Tibial artery (tissue), 4 donors: Measurements from ENCODE around the gene CD80.
"Not testable (repeated sequence)": the region's sequence is repeated elsewhere in the genome, so short reads cannot be mapped to it uniquely, and the experiment has no call there.

Experiments
- DNase-seq, 2 donors: peaks; one replicate each; pipeline ENCODE4 v3.0.0-alpha.2; 2019
- H3K27ac ChIP-seq, 2 donors: fragments of 200-600 bp; sonication (generic) in 1 of 2; 1 replicate in 1 of 2; 2 replicates in 1 of 2; pipeline ENCODE4 v1.5.1; 2018 to 2019; ENCODE audit warnings: mild to moderate bottlenecking in 1 of 2
- H3K27me3 ChIP-seq, 2 donors: fragments of 200-600 bp; sonication (generic) in 1 of 2; one replicate each; pipeline versions ENCODE4 v1.5.1 to v1.6.0; 2016 to 2019
- H3K36me3 ChIP-seq, 3 donors: fragments of 200-600 bp; sonication (generic) in 2 of 3; one replicate each; pipeline ENCODE4 v1.5.1; 2016 to 2019; ENCODE audit warnings: mild to moderate bottlenecking in 2 of 3
- H3K4me1 ChIP-seq, 4 donors: fragments of 200-600 bp; sonication (generic) in 2 of 4; 1 replicate in 3 of 4; 2 replicates in 1 of 4; pipeline ENCODE4 v1.5.1; 2016 to 2019
- H3K4me3 ChIP-seq, 2 donors: fragments of 200-600 bp; sonication (generic) in 1 of 2; 1 replicate in 1 of 2; 2 replicates in 1 of 2; pipeline ENCODE4 v1.5.1; 2018 to 2019; ENCODE audit warnings: mild to moderate bottlenecking in 2 of 2
- H3K9me3 ChIP-seq, 3 donors: fragments of 200-600 bp; sonication (generic) in 1 of 3; one replicate each; pipeline ENCODE4 v1.5.1; 2016 to 2019
- CTCF ChIP-seq, 2 experiments: fragments of 200-600 bp in 1 of 2; fragments of 450-650 bp in 1 of 2; IDR thresholded peaks; one replicate each; pipeline ENCODE4 v1.5.1; 2017 to 2019; ENCODE audit warnings: antibody characterized with exemption in 2 of 2, mild to moderate bottlenecking in 1 of 2, moderate library complexity in 1 of 2
- intact Hi-C: fragments of 100-400 bp; cut with DNase I; formaldehyde crosslinking; loops from one replicate; pipeline ENCODE4 v1.15.0; 2023; ENCODE audit warnings: low total_unique reads

Gene CD80

DNA sequence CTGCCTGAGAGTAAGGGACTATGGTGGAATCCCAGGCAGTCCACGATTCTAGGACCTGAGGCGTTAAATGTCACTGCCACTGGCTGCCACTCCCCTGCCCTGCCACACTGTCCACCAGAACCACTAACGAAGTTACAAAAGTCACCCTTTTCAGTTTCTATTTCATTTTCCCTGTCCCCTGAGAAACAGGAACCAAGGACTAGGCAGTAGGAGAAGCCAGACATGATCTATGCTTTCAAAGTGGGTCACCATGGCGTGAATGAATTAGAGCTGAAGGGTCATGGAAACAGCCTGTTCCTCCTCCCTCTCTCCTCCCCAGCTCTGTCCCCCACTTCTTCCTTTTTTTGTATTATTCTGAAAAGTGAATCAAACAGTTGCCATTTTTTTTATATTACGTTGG is 10.8 kb upstream of the CD80 start:
- TF ChIP-seq CTCF (IDR thresholded peaks at IDR 0.05) = no peak
- H3K36me3 ChIP-seq = no peaks in the 10 kb centered on the region
- no peak overlapping the region for H3K27ac ChIP-seq
- no peak for DNase-seq
- intact Hi-C loops = loop anchor here (10.0 kb wide), 1 partner anchor 65 kb away; no protein-coding TSS in a partner anchor
- peaks cover 0 to 2% (median 0%) of the 10 kb centered on the region in 4 donors for H3K4me1 ChIP-seq
- no peak overlapping the region for H3K4me3 ChIP-seq
- no peaks in the 10 kb centered on the region for H3K9me3 ChIP-seq
- H3K27me3 ChIP-seq = peaks cover 0 to 5% of the 10 kb centered on the region in 2 donors

- H3K27ac ChIP-seq = no peak overlapping the region
- H3K9me3 ChIP-seq = no peaks in the 10 kb centered on the region
- peaks cover 0 to 5% of the 10 kb centered on the region in 2 donors for H3K27me3 ChIP-seq
- peaks cover 0 to 2% (median 0%) of the 10 kb centered on the region in 4 donors for H3K4me1 ChIP-seq
- H3K36me3 ChIP-seq = no peaks in the 10 kb centered on the region
- no peak for TF ChIP-seq CTCF (IDR thresholded peaks at IDR 0.05)
- no peak overlapping the region for H3K4me3 ChIP-seq
- no peak for DNase-seq
- intact Hi-C loops = no loop called here
Observed at GRCh38 chr3:119569156-119569555, 9.7 kb upstream of the CD80 start.

GRCh38 chr3:119563334-119563733 is 3.9 kb upstream of the CD80 start:
- H3K36me3 ChIP-seq, DNase-seq, H3K4me1 ChIP-seq, H3K4me3 ChIP-seq, H3K27me3 ChIP-seq, H3K9me3 ChIP-seq, H3K27ac ChIP-seq, intact Hi-C loops: not testable (repeated sequence)

DNA sequence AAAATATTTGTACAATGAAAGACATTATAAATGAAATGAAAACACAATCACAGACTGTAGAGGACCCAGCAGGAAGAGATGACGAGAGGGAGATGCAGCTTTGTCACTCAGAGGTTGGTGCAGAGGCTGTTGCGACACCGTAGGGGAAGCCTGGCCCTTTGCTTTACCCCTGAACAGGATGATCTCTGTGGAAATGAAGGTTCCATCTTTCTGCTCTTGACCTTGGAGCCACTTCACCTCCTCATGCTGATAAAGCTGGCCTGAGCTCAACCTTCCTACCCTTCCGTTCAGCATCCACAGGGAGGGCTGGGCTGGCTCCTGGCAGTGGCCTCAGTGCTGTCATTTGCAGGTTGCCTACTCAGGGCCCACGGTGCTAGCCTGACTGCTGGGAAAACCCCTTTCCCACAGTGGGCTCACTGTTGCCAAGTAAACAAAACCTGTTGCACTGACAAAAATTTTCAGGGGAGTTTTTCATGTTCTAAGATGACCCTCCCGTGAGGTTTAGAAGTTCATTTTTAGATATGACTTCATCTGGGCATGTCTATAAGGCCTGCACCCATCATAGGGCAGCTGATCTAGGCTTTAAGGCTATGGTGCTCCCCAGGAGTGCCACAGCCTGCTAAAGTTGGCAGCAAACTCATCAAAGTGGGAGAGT is 3.0 kb upstream of the CD80 start:
- DNase-seq = no peak
- Histone ChIP-seq H3K36me3 (no peaks in the 10 kb centered on the region), H3K27ac (no peak overlapping the region), H3K27me3 (no peaks in the 10 kb centered on the region), H3K9me3 (no peaks in the 10 kb centered on the region), H3K4me1 (no peaks in the 10 kb centered on the region), H3K4me3 (no peak overlapping the region)
- intact Hi-C loops = no loop called here
- TF ChIP-seq CTCF (IDR thresholded peaks at IDR 0.05) = no peak

- DNase-seq = no peak
- H3K27ac ChIP-seq = no peak overlapping the region
Observed at GRCh38 chr3:119560160-119560559, 746 bp upstream of the CD80 start.

More at GRCh38 chr3:119560160-119560559, 746 bp upstream of the CD80 start:
- Histone ChIP-seq H3K4me1 (no peaks in the 10 kb centered on the region), H3K36me3 (no peaks in the 10 kb centered on the region), H3K9me3 (no peaks in the 10 kb centered on the region), H3K4me3 (no peak overlapping the region), H3K27me3 (no peaks in the 10 kb centered on the region)
- intact Hi-C loops = no loop called here
- no peak for TF ChIP-seq CTCF (IDR thresholded peaks at IDR 0.05)
